IPS-18c (cell line): ENCODE results near the gene GAS7.

Experiments
- H3K4me3 ChIP-seq: 2 replicates; pipeline ENCODE4 v1.7.0; 2013; ENCODE audit warnings: low read depth, mild to moderate bottlenecking, low read length, moderate library complexity; ENCODE audit not compliant: insufficient read depth
- H3K9me3 ChIP-seq: one replicate; pipeline ENCODE4 v1.6.1; 2013; ENCODE audit warnings: mild to moderate bottlenecking, low read length, moderate library complexity; ENCODE audit not compliant: control insufficient read depth, insufficient read depth

Gene GAS7

GRCh38 chr17:9976283-9977179 is 221.9 kb downstream of the GAS7 start:
- peaks cover 2% of the 10 kb centered on the region for H3K9me3 ChIP-seq
- no peak overlapping the region for H3K4me3 ChIP-seq

GRCh38 chr17:9974448-9975381 is 223.7 kb downstream of the GAS7 start:
- H3K9me3 ChIP-seq = no peaks in the 10 kb centered on the region
- no peak overlapping the region for H3K4me3 ChIP-seq

- H3K9me3 ChIP-seq = no peaks in the 10 kb centered on the region
Observed at GRCh38 chr17:9973669-9974447, 224.5 kb downstream of the GAS7 start.

GRCh38 chr17:9971991-9972390 is 226.4 kb downstream of the GAS7 start:
- Histone ChIP-seq H3K9me3 (no peaks in the 10 kb centered on the region), H3K4me3 (no peak overlapping the region)

More at GRCh38 chr17:9973669-9974447, 224.5 kb downstream of the GAS7 start:
- H3K4me3 ChIP-seq = no peak overlapping the region

GRCh38 chr17:9969301-9969935 is 229.0 kb downstream of the GAS7 start:
- Histone ChIP-seq H3K4me3 (no peak overlapping the region), H3K9me3 (no peaks in the 10 kb centered on the region)

GRCh38 chr17:9968881-9969280 is 229.5 kb downstream of the GAS7 start:
- H3K9me3 ChIP-seq = no peaks in the 10 kb centered on the region

GRCh38 chr17:9968008-9968407 is 230.4 kb downstream of the GAS7 start:
- Histone ChIP-seq H3K9me3 (no peaks in the 10 kb centered on the region), H3K4me3 (no peak overlapping the region)

More at GRCh38 chr17:9968881-9969280, 229.5 kb downstream of the GAS7 start:
- H3K4me3 ChIP-seq = no peak overlapping the region

- no peaks in the 10 kb centered on the region for H3K9me3 ChIP-seq
- peak overlapping the region; percentile 28; the same call in 1 of the 2 replicates for H3K4me3 ChIP-seq
Observed at GRCh38 chr17:9959377-9959981, 238.9 kb downstream of the GAS7 start.

- H3K4me3 ChIP-seq = peak overlapping the region; percentile 28
- no peaks in the 10 kb centered on the region for H3K9me3 ChIP-seq
Observed at GRCh38 chr17:9958586-9959281, 239.7 kb downstream of the GAS7 start.

GRCh38 chr17:9957244-9957643 is 241.2 kb downstream of the GAS7 start:
- Histone ChIP-seq H3K4me3 (no peak overlapping the region), H3K9me3 (no peaks in the 10 kb centered on the region)

GRCh38 chr17:9956474-9957131 is 241.8 kb downstream of the GAS7 start:
- Histone ChIP-seq H3K4me3 (no peak overlapping the region), H3K9me3 (no peaks in the 10 kb centered on the region)

GRCh38 chr17:9953492-9953891 is 244.9 kb downstream of the GAS7 start:
- Histone ChIP-seq H3K9me3 (no peaks in the 10 kb centered on the region), H3K4me3 (no peak overlapping the region)

- no peaks in the 10 kb centered on the region for H3K9me3 ChIP-seq
- H3K4me3 ChIP-seq = no peak overlapping the region
Observed at GRCh38 chr17:9951803-9952202, 246.6 kb downstream of the GAS7 start.

- no peak overlapping the region for H3K4me3 ChIP-seq
Observed at GRCh38 chr17:9948928-9949327, 249.5 kb downstream of the GAS7 start.

GRCh38 chr17:9944704-9945103 is 253.7 kb downstream of the GAS7 start:
- Histone ChIP-seq H3K4me3 (no peak overlapping the region), H3K9me3 (peaks cover 2% of the 10 kb centered on the region)

More at GRCh38 chr17:9948928-9949327, 249.5 kb downstream of the GAS7 start:
- peaks cover 2% of the 10 kb centered on the region for H3K9me3 ChIP-seq
